Measurements from ENCODE around the gene TLCD4.

TLCD4 gene

DNA sequence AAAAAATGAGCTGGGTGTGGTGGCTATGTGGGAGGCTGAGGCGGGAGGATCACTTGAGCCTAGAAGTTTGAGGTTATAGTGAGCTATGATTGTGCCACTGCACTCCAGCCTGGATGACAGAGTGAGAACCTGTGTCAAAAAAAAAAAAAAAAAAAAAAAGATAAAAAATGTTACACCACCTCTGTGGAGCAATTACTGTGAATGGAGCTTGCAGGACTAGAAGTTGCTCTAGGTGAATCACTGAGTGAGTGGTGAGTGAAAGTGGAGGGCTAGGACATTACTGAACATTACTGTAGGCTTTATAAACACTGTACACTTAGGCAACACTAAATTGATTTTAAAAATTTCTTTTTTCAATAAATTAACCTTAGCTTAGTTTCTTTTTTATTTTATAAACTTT, 21.9 kb downstream of the TLCD4 start:
- no peak for TF ChIP-seq FOXP2 (optimal IDR thresholded peaks at IDR 0.05; ENCODE audit: borderline replicate concordance, extremely low read depth, extremely low read length, insufficient read depth)
- TF ChIP-seq, protein P1, sequence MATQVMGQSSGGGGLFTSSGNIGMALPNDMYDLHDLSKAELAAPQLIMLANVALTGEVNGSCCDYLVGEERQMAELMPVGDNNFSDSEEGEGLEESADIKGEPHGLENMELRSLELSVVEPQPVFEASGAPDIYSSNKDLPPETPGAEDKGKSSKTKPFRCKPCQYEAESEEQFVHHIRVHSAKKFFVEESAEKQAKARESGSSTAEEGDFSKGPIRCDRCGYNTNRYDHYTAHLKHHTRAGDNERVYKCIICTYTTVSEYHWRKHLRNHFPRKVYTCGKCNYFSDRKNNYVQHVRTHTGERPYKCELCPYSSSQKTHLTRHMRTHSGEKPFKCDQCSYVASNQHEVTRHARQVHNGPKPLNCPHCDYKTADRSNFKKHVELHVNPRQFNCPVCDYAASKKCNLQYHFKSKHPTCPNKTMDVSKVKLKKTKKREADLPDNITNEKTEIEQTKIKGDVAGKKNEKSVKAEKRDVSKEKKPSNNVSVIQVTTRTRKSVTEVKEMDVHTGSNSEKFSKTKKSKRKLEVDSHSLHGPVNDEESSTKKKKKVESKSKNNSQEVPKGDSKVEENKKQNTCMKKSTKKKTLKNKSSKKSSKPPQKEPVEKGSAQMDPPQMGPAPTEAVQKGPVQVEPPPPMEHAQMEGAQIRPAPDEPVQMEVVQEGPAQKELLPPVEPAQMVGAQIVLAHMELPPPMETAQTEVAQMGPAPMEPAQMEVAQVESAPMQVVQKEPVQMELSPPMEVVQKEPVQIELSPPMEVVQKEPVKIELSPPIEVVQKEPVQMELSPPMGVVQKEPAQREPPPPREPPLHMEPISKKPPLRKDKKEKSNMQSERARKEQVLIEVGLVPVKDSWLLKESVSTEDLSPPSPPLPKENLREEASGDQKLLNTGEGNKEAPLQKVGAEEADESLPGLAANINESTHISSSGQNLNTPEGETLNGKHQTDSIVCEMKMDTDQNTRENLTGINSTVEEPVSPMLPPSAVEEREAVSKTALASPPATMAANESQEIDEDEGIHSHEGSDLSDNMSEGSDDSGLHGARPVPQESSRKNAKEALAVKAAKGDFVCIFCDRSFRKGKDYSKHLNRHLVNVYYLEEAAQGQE (IDR thresholded peaks at IDR 0.05; ENCODE audit: insufficient read depth in 1 of 2, low read depth in 2 of 2, low read length in 2 of 2) = no peak
- TF ChIP-seq POLR2AphosphoS5 (IDR thresholded peaks at IDR 0.05; ENCODE audit: low read depth, low read length) = no peak
- no peak for TF ChIP-seq SIN3A (IDR thresholded peaks at IDR 0.05; ENCODE audit: borderline replicate concordance, insufficient read depth, low read length)
- TF ChIP-seq TAF1 (IDR thresholded peaks at IDR 0.05; ENCODE audit: borderline replicate concordance, insufficient read depth, low read length) = no peak

DNA sequence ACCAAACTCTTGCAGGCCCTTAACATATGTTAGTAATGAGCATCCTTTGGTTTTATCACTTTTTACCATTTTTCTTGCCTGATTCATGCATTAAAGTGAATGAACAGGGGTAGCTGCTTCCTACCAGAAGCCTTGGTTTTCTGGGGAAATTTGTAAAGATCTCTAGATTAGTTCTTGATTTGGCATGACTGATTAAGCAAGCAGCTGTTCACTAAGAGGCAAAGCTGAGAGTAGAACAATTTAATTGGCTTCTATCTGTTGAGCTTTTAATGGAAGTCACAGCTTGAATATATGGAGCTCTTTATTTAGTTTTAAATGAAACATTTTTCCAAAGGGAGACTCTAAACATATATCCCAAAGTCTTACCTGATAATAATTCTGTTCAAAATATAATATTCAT, 23.6 kb downstream of the TLCD4 start:
- TF ChIP-seq POLR2AphosphoS5 (IDR thresholded peaks at IDR 0.05; ENCODE audit: low read depth, low read length) (no peak), FOXP2 (optimal IDR thresholded peaks at IDR 0.05; ENCODE audit: borderline replicate concordance, extremely low read depth, extremely low read length, insufficient read depth) (no peak), SIN3A (IDR thresholded peaks at IDR 0.05; ENCODE audit: borderline replicate concordance, insufficient read depth, low read length) (no peak), TAF1 (IDR thresholded peaks at IDR 0.05; ENCODE audit: borderline replicate concordance, insufficient read depth, low read length) (no peak)
- TF ChIP-seq, protein P1 (IDR thresholded peaks at IDR 0.05; ENCODE audit: insufficient read depth in 1 of 2, low read depth in 2 of 2, low read length in 2 of 2) = no peak

GRCh38 chr1:95145493-95145892, 28.3 kb downstream of the TLCD4 start:
- no peak for TF ChIP-seq POLR2AphosphoS5 (IDR thresholded peaks at IDR 0.05; ENCODE audit: low read depth, low read length)
- no peak for TF ChIP-seq TAF1 (IDR thresholded peaks at IDR 0.05; ENCODE audit: borderline replicate concordance, insufficient read depth, low read length)

DNA sequence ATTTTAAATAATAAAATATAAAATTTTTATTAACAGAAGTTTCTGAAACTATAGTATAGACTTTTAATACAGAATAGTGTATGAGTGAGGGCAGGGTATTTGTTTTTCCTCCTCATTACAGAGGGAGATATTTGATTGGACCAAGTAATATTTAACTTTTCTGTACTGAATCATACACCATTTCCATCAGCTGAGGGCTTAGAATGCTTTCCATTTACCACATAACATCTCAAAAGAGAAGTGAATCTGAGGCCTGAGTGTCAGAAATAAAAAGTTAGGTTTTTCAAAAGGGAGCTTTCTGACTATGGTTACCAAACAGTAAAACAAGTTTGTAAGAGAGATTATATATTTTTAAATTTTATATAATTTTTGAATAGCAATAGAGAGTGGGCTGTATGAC, 29.5 kb downstream of the TLCD4 start:
- TF ChIP-seq POLR2AphosphoS5 (IDR thresholded peaks at IDR 0.05; ENCODE audit: low read depth, low read length) (no peak), FOXP2 (optimal IDR thresholded peaks at IDR 0.05; ENCODE audit: borderline replicate concordance, extremely low read depth, extremely low read length, insufficient read depth) (no peak), TAF1 (IDR thresholded peaks at IDR 0.05; ENCODE audit: borderline replicate concordance, insufficient read depth, low read length) (no peak), SIN3A (IDR thresholded peaks at IDR 0.05; ENCODE audit: borderline replicate concordance, insufficient read depth, low read length) (no peak)
- TF ChIP-seq, protein P1 (IDR thresholded peaks at IDR 0.05; ENCODE audit: insufficient read depth in 1 of 2, low read depth in 2 of 2, low read length in 2 of 2) = no peak

DNA sequence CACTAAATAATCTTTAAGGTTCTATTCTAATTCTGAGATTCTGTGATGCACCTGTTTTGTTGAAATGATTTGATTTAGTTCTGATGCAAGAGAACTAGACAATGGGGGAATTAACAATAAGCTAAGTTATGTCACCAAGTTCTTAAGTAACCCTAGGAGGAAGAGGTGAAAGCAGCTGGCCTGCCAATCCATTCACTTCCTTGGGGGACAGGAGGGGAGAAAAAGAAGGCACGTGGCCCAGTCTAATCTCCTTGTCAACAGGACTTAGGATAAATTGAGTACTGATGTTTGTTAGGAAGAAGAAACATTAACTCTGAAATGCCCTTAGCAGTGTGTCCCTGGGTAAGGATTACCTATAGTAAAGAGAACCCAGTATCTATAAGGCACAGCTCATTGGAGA, 36.9 kb downstream of the TLCD4 start:
- no peak for TF ChIP-seq TAF1 (IDR thresholded peaks at IDR 0.05; ENCODE audit: borderline replicate concordance, insufficient read depth, low read length)
- TF ChIP-seq POLR2AphosphoS5 (IDR thresholded peaks at IDR 0.05; ENCODE audit: low read depth, low read length) = no peak
- TF ChIP-seq SIN3A (IDR thresholded peaks at IDR 0.05; ENCODE audit: borderline replicate concordance, insufficient read depth, low read length) = no peak
- TF ChIP-seq, protein P1 (IDR thresholded peaks at IDR 0.05; ENCODE audit: insufficient read depth in 1 of 2, low read depth in 2 of 2, low read length in 2 of 2) = no peak
- no peak for TF ChIP-seq FOXP2 (optimal IDR thresholded peaks at IDR 0.05; ENCODE audit: borderline replicate concordance, extremely low read depth, extremely low read length, insufficient read depth)

All from PFSK-1 (cell line).